IPS-20b (cell line): Measurements from ENCODE around the gene TFDP1.

Experiments
- H3K27ac ChIP-seq: one replicate; pipeline ENCODE4 v1.5.1; 2013; ENCODE audit warnings: low read length
- H3K27me3 ChIP-seq: 2 replicates; pipeline ENCODE4 v1.6.1; 2013; ENCODE audit warnings: mild to moderate bottlenecking, low read length, inconsistent platforms; ENCODE audit not compliant: insufficient read depth
- H3K36me3 ChIP-seq: 2 replicates; pipeline ENCODE4 v1.6.1; 2013; ENCODE audit warnings: low read depth, mild to moderate bottlenecking, inconsistent platforms, low read length, moderate library complexity; ENCODE audit not compliant: insufficient read depth
- H3K4me1 ChIP-seq: 2 replicates; pipeline ENCODE4 v1.6.1; 2013; ENCODE audit warnings: mild to moderate bottlenecking, control low read depth, inconsistent platforms, low read length, moderate library complexity; ENCODE audit not compliant: insufficient read depth
- H3K4me3 ChIP-seq: 2 replicates; pipeline ENCODE4 v1.5.1; 2013; ENCODE audit warnings: mild to moderate bottlenecking, low read length, inconsistent platforms
- H3K9ac ChIP-seq: 2 replicates; pipeline ENCODE4 v1.6.1; 2013; ENCODE audit warnings: low read depth, mild to moderate bottlenecking, inconsistent platforms, low read length, moderate library complexity
- H3K9me3 ChIP-seq: 2 replicates; pipeline ENCODE4 v1.6.1; 2013; ENCODE audit warnings: mild to moderate bottlenecking, low read depth, low read length, inconsistent platforms; ENCODE audit not compliant: insufficient read depth

The TFDP1 gene

DNA sequence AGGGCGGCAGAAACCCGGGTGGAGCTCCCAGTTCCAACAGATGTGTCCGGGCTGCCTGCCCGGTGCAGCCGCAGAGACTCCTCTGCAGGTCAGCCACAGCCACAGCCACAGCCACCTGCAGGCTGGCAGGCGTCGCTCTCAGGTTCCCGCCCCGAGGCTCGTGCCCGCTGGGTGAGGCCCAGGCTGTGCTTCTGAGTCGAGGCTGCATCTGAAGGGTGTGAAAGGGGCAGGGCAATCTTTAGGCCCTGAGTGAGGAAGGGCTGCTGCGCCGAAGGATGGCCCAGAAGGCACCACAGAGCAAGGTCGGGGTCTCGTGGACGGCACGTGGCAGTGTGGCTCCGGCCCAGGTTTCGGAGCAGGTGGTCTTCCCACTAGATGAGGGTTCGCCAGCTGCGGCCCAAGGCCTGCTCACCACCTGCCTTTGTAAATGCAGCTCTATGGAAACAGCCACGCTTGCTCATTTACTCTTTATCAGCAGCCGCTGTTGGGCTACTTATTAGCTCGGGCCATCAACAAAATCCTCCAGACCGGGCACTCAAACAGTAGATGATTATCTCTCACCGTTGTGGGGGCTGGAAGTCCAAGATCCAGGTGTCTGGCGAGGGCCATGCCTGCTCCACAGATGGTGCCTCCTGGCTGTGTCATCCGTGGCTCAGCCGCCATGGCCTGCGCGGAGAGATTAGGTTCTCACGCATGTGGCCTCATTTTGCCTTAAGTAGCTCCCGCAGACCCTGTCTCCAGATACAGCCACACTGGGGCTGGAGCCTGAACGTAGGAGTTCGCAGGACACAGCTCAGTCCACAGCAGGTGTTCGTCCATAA is 40.3 kb upstream of the TFDP1 start:
- Histone ChIP-seq H3K27ac (no peak overlapping the region), H3K9ac (no peak overlapping the region), H3K4me3 (no peak overlapping the region)

DNA sequence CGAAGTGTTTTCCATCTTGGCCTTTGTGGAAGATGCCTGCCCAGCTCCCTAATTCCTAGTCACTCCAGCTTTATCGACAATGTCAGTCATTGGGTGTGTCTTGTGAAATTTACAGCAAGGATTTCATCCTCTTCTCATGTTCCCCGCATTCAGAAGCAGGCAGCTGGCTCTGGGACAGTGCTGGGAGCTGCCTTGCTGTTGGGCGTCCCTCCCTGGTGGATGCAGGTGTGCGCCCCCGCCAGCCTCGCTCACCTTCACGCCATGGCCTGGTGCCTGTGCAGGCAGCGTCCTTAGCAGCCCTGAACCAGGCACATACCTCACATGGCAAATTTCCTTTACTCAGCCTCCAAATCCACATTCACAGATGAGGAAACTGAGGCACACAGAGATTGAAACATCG is 39.7 kb upstream of the TFDP1 start:
- Histone ChIP-seq H3K9ac (no peak overlapping the region), H3K4me3 (no peak overlapping the region), H3K27ac (no peak overlapping the region), H3K4me1 (no peaks in the 10 kb centered on the region), H3K9me3 (no peaks in the 10 kb centered on the region), H3K36me3 (peaks cover 23% of the 10 kb centered on the region), H3K27me3 (no peaks in the 10 kb centered on the region)

More for the DNA sequence above, 40.3 kb upstream of the TFDP1 start:
- Histone ChIP-seq H3K36me3 (peaks cover 26% of the 10 kb centered on the region), H3K4me1 (no peaks in the 10 kb centered on the region), H3K27me3 (no peaks in the 10 kb centered on the region), H3K9me3 (no peaks in the 10 kb centered on the region)

DNA sequence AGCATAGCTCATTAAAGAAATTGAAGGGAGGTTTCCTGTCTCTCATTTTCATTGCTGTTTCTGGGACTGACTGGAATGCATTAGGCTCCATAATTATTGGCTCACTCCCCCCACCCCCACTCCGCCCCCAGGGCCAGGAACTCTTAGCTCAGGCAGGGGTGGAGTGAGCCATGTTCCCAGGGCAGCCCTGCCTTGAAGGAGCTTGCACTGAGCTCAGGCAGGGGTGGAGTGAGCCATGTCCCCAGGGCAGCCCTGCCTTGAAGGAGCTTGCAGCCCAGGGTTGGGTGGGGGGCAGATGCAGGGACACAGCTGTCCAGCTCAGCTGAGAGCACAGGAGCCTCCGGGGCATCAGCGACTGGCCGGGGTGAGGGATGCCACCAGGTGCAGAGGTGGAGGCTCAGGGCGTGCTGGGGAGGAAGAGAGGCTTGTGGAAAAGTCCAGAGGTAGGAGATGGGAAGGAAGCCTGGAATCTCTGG is 39.1 kb upstream of the TFDP1 start:
- Histone ChIP-seq H3K9me3 (no peaks in the 10 kb centered on the region), H3K27ac (no peak overlapping the region), H3K4me3 (no peak overlapping the region), H3K36me3 (peaks cover 22% of the 10 kb centered on the region), H3K4me1 (no peaks in the 10 kb centered on the region), H3K9ac (no peak overlapping the region), H3K27me3 (no peaks in the 10 kb centered on the region)

DNA sequence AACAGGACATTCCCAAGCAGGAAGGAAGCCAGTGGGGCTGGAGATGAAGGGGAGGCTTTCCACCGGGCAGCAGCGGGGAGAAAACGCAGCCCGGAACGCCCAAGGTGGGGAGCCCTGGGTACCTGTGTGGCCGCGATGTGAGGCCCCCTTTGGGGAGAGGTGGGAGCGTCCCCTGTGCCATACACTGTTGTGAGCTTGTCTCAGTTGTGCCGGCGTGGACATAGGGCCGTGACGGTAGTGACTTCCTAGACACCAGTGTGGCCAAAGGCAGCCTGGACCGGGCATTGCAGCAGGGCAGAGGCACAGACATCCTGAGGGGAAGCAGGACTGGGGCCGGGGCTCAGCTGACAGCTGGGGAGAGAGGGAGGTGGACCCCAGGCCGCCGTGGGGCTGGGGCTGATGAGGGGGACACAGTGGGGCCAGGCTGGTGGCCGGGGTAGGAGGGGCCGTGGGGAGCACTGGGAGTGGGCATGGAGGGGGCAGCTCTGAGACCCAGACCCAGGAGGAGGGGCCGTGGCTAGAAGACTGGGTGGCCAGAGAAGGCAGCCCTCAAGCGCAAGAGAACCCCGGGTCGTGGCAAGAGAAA is 38.5 kb upstream of the TFDP1 start:
- H3K4me1 ChIP-seq, result no peaks in the 10 kb centered on the region
- H3K9ac ChIP-seq, result no peak overlapping the region
- H3K4me3 ChIP-seq, result no peak overlapping the region
- H3K9me3 ChIP-seq, result no peaks in the 10 kb centered on the region
- peaks cover 24% of the 10 kb centered on the region for H3K36me3 ChIP-seq
- no peak overlapping the region for H3K27ac ChIP-seq
- H3K27me3 ChIP-seq, result no peaks in the 10 kb centered on the region

DNA sequence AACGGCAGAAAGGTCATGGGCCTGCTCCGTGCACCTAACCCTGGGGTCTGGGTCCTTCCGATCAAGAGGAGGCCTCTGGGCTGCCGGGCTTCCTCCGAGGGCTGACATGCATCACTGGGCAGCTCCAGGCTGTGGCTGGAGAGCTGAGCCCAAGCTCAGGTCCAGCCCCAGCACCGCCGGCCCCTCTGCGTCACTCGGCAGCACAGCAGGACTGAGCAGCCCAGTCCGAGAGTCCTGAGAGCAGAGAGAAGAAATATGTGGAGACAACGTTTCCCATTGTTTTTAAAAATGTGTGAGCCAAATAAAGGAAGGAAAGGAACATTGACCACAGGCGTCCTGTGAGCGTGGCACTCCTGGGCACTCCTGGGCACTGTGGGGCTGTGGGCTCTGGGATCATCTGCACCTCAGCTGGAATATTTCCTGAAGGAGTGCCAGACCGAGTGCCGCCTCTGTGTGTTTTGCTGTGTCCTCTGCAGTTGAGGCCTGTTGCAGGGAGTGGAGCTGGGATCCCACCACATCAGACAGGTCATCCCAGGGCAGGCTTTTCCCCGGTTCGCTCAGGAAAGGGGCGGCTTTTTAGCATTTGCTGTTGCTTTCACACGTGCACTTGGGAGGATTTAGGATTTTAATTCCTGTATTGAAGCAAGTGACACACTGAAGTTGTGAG is 37.8 kb upstream of the TFDP1 start:
- Histone ChIP-seq H3K27ac (no peak overlapping the region), H3K9me3 (no peaks in the 10 kb centered on the region), H3K27me3 (no peaks in the 10 kb centered on the region), H3K36me3 (peaks cover 27% of the 10 kb centered on the region), H3K4me1 (no peaks in the 10 kb centered on the region), H3K4me3 (no peak overlapping the region), H3K9ac (no peak overlapping the region)

DNA sequence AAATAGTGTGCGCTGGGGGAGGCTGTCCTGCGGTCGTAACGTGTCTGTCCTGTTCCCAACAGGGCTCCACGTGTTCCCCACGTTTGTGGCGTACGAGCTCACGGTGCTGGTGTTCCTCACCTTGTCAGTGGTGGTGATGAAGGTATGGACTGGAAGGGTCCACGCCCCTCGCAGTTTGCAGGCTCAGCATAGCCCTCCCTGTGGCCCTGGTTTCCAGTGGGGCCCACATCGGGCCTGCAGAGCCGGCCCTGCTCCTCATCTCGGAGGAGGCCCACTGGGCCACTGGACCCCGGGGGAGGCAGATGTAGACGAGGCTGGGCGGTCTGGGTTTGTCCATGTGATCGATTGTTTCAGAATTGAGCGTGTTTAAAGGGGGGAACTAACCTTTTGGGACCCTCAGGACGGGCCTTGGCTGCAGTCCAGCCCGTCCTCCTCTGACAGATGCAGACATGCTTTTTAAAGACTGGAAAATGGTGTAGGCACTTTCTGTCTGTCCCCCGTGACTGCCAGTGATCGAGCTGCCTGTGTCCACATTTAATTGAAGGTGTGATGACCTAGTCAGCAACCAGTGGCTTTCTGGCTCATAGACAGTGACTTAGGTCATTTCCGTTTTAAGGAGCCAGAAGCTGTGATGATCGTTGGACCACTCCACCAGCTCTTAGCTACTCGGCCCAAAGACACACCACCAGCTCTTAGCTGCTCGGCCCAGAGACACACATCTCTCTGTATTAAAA is 37.1 kb upstream of the TFDP1 start:
- Histone ChIP-seq H3K4me1 (no peaks in the 10 kb centered on the region), H3K9me3 (no peaks in the 10 kb centered on the region), H3K36me3 (peaks cover 29% of the 10 kb centered on the region), H3K27me3 (no peaks in the 10 kb centered on the region), H3K9ac (no peak overlapping the region), H3K27ac (no peak overlapping the region), H3K4me3 (no peak overlapping the region)

DNA sequence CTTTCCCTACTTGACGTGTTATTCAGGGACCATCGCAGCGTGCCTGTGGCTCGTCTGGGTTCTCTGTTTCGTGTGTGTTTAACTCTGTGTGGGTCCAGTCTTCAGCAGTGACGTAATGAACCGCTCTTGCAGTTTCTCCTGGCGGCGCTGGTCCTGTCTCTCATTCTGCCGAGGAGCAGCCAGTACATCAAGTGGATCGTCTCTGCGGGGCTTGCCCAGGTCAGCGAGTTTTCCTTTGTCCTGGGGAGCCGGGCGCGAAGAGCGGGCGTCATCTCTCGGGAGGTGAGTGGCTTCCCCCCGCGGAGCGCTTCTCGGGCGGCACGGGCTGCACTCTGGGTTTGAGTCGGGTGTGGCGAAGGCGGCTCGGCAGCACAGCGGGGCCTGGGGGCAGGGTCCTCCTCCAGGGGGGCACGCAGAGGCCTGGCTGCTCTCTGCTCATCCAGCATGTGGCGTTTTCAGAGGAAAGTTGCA is 36.3 kb upstream of the TFDP1 start:
- Histone ChIP-seq H3K36me3 (peaks cover 28% of the 10 kb centered on the region), H3K9me3 (no peaks in the 10 kb centered on the region), H3K27ac (no peak overlapping the region), H3K4me3 (no peak overlapping the region), H3K9ac (no peak overlapping the region), H3K27me3 (no peaks in the 10 kb centered on the region), H3K4me1 (no peaks in the 10 kb centered on the region)

DNA sequence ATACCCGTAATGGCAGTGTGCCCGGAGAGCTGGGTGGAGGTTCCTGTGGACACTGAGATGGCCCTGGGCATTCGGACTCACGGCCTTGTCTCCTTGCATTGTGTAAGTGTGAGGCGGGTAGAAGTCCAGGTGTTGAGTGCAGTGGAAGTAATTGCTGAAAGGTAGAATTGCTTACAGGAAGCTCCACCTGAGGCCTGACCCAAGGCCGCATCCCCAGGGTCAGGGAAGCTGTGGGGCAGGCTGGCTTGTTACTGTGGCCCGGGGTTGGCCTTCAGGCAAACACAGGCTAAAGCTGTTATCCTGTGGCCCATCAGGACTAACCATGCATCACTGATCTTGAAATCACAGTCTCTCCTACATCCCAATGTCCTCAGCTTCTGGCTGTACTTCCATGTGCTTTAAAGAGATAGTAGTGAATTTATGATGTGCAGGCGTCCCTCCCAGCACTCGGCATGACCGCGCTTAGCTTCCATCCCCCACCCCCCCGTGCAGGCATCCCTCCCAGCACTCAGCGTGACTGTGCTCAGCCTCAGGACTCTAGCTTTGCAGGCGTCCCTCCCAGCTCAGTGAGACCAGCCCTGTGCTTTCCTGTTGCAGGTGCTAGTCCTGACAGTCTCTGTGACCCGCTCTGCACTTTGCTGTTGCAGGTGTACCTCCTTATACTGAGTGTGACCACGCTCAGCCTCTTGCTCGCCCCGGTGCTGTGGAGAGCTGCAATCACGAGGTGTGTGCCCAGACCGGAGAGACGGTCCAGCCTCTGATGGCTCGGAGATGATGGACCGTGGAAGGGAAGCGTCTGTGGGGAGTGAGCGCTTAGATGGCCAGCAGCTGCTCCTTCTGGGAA is 35.6 kb upstream of the TFDP1 start:
- no peaks in the 10 kb centered on the region for H3K9me3 ChIP-seq
- H3K27ac ChIP-seq, result no peak overlapping the region
- H3K4me3 ChIP-seq, result no peak overlapping the region
- H3K9ac ChIP-seq, result no peak overlapping the region
- no peaks in the 10 kb centered on the region for H3K27me3 ChIP-seq
- no peaks in the 10 kb centered on the region for H3K4me1 ChIP-seq
- peaks cover 28% of the 10 kb centered on the region for H3K36me3 ChIP-seq

DNA sequence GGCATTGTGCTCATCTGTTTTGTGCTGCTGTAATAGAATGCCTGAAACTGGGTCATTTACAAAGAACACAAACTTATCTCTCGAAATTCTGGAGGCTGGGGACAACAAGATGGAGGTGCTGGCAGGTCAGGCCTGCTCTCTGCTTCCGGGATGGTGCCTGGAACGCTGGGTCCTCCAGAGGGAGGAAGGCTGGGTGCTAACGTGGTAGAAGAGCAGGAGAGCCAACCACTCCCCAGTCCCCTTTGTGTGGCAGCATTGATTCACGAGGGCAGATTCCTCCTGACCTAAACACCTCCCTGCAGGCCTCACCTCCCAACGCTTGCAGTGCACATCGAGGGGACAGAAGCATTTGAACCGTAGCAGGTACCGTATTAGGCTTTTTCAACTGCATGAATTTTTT is 34.1 kb upstream of the TFDP1 start:
- Histone ChIP-seq H3K4me3 (no peak overlapping the region), H3K36me3 (peaks cover 24% of the 10 kb centered on the region)

DNA sequence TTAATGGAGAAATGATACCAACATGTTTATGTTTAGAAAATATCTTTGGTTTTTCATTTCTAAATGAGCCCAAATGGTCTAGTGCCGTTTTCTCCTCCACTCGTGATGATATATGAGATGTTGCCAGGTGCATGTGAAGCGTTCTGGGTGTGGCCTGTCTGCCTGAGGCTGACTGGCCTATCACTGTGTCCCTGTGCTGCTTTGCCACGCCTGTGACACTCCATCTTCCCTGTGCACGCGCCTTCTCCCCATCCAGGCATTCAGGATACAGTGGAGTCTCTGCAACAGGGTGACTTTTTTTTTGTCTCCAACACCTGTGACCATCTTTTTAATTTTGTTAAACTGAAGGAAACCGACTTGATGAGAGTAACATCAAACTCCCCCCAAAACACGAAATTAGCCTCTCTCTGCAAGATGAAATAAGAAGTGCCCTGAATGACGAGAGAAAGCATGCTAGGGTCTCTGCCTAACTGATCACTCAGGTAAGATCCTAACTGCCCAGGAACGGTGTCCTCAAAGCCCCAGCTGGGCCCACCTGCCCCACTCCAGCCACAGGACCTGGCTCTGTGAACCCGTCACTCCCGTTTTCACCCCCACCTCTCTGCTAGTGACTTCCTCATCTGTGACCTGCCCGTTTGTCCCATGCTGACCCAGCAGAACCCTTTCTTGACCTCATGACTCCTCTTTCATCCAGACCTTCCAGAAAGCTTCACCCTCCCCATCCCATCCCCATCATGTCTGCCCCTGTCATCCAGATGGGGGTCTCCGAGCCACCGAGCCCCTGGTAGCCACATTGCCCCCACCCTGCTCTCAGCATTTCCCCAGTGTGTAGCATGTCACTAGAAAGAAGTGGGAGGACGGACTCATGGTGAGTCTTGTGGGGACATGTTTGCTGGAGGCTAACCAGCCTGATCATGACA is 33.2 kb upstream of the TFDP1 start:
- Histone ChIP-seq H3K9ac (no peak overlapping the region), H3K36me3 (peaks cover 24% of the 10 kb centered on the region), H3K4me1 (no peaks in the 10 kb centered on the region), H3K4me3 (no peak overlapping the region), H3K9me3 (no peaks in the 10 kb centered on the region), H3K27ac (no peak overlapping the region), H3K27me3 (no peaks in the 10 kb centered on the region)

More for the DNA sequence above, 34.1 kb upstream of the TFDP1 start:
- Histone ChIP-seq H3K27ac (no peak overlapping the region), H3K4me1 (no peaks in the 10 kb centered on the region), H3K27me3 (no peaks in the 10 kb centered on the region), H3K9me3 (no peaks in the 10 kb centered on the region), H3K9ac (no peak overlapping the region)
